Subcutaneous abdominal adipose tissue (tissue), 5 donors: ENCODE measurements around the gene TCIRG1.
A peak's percentile ranks its signal among the peaks of the same experiment; 100 is the strongest.

Source experiments
- H3K27ac ChIP-seq: one replicate; pipeline ENCODE4 v1.7.0; 2013; ENCODE audit warnings: low read depth, mild to moderate bottlenecking, inconsistent platforms, low read length, moderate library complexity
- H3K27me3 ChIP-seq, 5 donors: one replicate each; pipeline ENCODE4 v1.7.0; 2013; ENCODE audit warnings: low read length in 5 of 5, inconsistent platforms in 1 of 5; ENCODE audit not compliant: control insufficient read depth in 5 of 5, insufficient read depth in 4 of 5
- H3K36me3 ChIP-seq, 5 donors: one replicate each; pipeline ENCODE4 v1.7.0; 2013; ENCODE audit warnings: low read length in 5 of 5; ENCODE audit not compliant: control insufficient read depth in 5 of 5, insufficient read depth in 5 of 5
- H3K4me1 ChIP-seq, 5 donors: one replicate each; pipeline ENCODE4 v1.7.0; 2013; ENCODE audit warnings: low read length in 5 of 5, mild to moderate bottlenecking in 3 of 5, moderate library complexity in 1 of 5; ENCODE audit not compliant: control insufficient read depth in 5 of 5, insufficient read depth in 5 of 5
- H3K4me3 ChIP-seq, 5 donors: one replicate each; pipeline ENCODE4 v1.7.0; 2013; ENCODE audit warnings: low read length in 5 of 5, low read depth in 1 of 5
- H3K9ac ChIP-seq, 5 donors: one replicate each; pipeline ENCODE4 v1.7.0; 2013; ENCODE audit warnings: low read length in 5 of 5, mild to moderate bottlenecking in 4 of 5, moderate library complexity in 3 of 5
- H3K9me3 ChIP-seq, 5 donors: one replicate each; pipeline ENCODE4 v1.7.0; 2013; ENCODE audit warnings: low read length in 5 of 5; ENCODE audit not compliant: control insufficient read depth in 5 of 5
- donor health status: healthy.
- donor health status: healthy.
- donor health status: healthy.
- donor health status: healthy.
- donor health status: healthy.

The TCIRG1 gene

DNA sequence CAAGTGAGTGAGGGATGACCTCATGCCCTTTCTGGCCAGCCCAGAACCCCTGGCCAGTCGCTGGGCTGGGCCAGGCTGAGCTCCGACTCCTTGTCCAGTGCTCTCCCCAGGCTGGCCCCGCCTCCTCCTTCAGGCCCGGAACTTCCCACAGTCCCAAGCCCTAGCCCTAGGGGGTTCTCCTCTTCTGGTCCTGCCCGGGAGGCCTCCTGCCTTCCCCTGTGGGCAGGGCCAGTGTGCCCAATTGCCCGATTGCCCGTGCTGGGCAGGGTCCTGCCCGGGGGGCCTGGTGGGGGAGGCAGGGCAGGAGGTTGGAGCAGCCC is 4.2 kb downstream of the TCIRG1 start:
- Histone ChIP-seq H3K36me3 (peaks cover 0 to 53% (median 42%) of the 10 kb centered on the region in 5 donors), H3K9ac (no peak overlapping the region), H3K9me3 (no peaks in the 10 kb centered on the region), H3K4me3 (no peak overlapping the region), H3K27me3 (no peaks in the 10 kb centered on the region), H3K4me1 (peaks cover 0 to 43% (median 37%) of the 10 kb centered on the region in 5 donors), H3K27ac (peak overlapping the region; percentile 41)

GRCh38 chr11:68043349-68044144 is 4.7 kb downstream of the TCIRG1 start:
- H3K36me3 ChIP-seq: peaks cover 0 to 59% (median 45%) of the 10 kb centered on the region in 5 donors
- H3K9me3 ChIP-seq: no peaks in the 10 kb centered on the region
- H3K9ac ChIP-seq: no peak overlapping the region
- H3K4me1 ChIP-seq: peaks cover 0 to 38% (median 31%) of the 10 kb centered on the region in 5 donors
- no peaks in the 10 kb centered on the region for H3K27me3 ChIP-seq
- H3K4me3 ChIP-seq: no peak overlapping the region
- H3K27ac ChIP-seq: peak overlapping the region; percentile 41

DNA sequence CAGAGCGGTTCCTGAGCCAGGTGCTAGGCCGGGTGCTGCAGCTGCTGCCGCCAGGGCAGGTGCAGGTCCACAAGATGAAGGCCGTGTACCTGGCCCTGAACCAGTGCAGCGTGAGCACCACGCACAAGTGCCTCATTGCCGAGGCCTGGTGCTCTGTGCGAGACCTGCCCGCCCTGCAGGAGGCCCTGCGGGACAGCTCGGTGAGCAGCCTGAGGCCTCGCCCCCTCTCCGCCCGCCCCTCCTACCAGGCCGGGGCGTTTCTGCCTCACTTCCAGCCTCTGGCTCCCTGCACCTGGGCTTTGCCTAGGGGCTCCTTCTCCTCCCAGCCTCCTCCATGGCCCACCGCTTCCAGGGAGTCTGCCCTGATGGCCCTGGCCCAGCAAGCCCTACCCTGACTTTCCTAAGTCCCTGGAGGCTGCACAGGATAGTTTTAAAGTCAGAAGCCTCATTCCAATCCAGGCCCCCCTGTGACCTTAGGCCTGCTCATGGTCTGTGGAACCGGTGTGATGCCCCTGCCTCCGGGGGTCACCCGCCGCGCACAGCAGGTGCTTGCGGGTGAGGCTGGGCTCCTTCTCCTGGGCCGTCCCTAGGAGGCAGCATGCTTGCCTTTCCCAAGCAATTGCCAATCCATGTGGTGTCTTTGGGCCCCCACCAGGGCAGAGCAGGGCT is 5.5 kb downstream of the TCIRG1 start:
- H3K36me3 ChIP-seq: peaks cover 0 to 66% (median 52%) of the 10 kb centered on the region in 5 donors
- H3K27ac ChIP-seq: no peak overlapping the region
- no peak overlapping the region for H3K4me3 ChIP-seq
- no peaks in the 10 kb centered on the region for H3K9me3 ChIP-seq
- no peaks in the 10 kb centered on the region for H3K27me3 ChIP-seq
- H3K9ac ChIP-seq: no peak overlapping the region
- H3K4me1 ChIP-seq: peaks cover 0 to 32% (median 24%) of the 10 kb centered on the region in 5 donors

DNA sequence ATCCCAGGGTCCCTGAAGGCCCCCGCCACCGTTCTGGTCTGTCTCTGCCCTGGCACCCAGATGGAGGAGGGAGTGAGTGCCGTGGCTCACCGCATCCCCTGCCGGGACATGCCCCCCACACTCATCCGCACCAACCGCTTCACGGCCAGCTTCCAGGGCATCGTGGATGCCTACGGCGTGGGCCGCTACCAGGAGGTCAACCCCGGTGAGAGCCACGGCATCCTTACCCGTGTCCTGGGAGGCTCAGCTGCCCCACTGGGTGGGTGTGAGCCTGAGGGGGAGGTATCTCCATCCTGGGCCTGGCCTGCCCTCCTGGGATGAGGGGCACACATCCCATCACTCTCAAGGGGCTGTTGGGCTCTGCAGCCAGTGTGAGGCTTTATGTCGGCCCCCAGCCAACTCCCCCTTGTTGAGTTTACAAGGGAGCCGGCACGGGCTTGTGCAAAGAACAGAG is 6.1 kb downstream of the TCIRG1 start:
- H3K9me3 ChIP-seq: no peaks in the 10 kb centered on the region
- no peaks in the 10 kb centered on the region for H3K27me3 ChIP-seq
- H3K4me1 ChIP-seq: peaks cover 0 to 26% (median 18%) of the 10 kb centered on the region in 5 donors
- peaks cover 0 to 73% (median 58%) of the 10 kb centered on the region in 5 donors for H3K36me3 ChIP-seq
- H3K27ac ChIP-seq: no peak overlapping the region
- H3K9ac ChIP-seq: no peak overlapping the region
- H3K4me3 ChIP-seq: no peak overlapping the region

DNA sequence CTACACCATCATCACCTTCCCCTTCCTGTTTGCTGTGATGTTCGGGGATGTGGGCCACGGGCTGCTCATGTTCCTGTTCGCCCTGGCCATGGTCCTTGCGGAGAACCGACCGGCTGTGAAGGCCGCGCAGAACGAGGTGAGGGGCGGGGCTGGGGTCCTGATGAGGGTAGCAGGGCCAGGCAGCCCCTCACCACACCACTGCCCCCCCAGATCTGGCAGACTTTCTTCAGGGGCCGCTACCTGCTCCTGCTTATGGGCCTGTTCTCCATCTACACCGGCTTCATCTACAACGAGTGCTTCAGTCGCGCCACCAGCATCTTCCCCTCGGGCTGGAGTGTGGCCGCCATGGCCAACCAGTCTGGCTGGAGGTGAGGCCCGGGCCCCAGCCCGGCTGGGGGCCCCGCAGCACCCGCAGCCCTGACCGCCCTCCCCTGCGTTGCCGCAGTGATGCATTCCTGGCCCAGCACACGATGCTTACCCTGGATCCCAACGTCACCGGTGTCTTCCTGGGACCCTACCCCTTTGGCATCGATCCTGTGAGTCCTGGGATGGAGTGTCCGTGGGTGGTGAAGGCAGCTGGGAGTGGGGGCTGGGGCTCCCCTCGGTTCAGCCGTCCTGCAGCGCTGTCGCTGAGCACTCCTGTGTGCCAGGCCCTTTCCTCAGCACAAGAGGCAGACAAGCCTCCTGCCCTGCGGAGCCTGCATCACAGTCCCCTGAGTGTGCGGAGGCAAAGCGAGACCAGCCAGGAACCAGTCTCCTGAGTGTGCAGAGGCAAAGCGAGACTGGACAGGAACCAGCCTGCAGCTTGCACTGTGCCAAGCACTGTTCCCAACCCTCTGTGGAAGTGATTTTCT is 8.8 kb downstream of the TCIRG1 start:
- Histone ChIP-seq H3K27me3 (no peaks in the 10 kb centered on the region), H3K27ac (no peak overlapping the region), H3K36me3 (peaks cover 0 to 94% (median 75%) of the 10 kb centered on the region in 5 donors), H3K9ac (no peak overlapping the region), H3K4me3 (no peak overlapping the region), H3K9me3 (no peaks in the 10 kb centered on the region), H3K4me1 (peaks cover 0 to 12% (median 6%) of the 10 kb centered on the region in 5 donors)

DNA sequence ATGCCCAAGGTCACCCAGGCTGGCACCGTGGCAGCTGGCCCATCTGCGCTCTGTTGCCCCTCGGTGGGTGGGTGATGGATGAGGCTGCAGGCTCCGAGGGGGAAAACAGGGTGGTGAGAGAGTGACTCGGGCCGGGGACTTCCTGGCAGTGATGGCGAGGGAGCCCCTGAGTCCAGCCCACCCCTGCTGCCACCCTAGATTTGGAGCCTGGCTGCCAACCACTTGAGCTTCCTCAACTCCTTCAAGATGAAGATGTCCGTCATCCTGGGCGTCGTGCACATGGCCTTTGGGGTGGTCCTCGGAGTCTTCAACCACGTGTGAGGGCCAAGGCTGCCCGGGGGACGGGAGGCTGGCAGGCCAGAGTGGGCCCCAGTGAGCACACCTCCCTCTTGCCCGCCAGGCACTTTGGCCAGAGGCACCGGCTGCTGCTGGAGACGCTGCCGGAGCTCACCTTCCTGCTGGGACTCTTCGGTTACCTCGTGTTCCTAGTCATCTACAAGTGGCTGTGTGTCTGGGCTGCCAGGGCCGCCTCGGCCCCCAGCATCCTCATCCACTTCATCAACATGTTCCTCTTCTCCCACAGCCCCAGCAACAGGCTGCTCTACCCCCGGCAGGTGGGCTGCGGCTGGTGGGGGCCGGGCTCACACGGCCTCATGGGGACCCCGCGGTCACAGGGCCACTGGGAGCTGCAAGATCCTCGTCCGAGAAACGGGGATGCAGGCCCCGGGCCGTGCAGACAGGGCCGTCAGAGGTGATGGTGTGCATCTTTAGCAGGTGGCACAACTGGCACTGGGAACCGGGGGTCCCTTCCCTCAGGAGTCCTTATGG is 10.1 kb downstream of the TCIRG1 start:
- peaks cover 0 to 6% (median 3%) of the 10 kb centered on the region in 5 donors for H3K4me1 ChIP-seq
- no peak overlapping the region for H3K27ac ChIP-seq
- no peaks in the 10 kb centered on the region for H3K27me3 ChIP-seq
- no peak overlapping the region for H3K4me3 ChIP-seq
- H3K9me3 ChIP-seq: no peaks in the 10 kb centered on the region
- no peak overlapping the region for H3K9ac ChIP-seq
- peaks cover 0 to 95% (median 83%) of the 10 kb centered on the region in 5 donors for H3K36me3 ChIP-seq

GRCh38 chr11:68049509-68050370 is 10.9 kb downstream of the TCIRG1 start:
- no peaks in the 10 kb centered on the region for H3K9me3 ChIP-seq
- peaks cover 0 to 6% (median 3%) of the 10 kb centered on the region in 5 donors for H3K4me1 ChIP-seq
- H3K27me3 ChIP-seq: no peaks in the 10 kb centered on the region
- no peak overlapping the region for H3K9ac ChIP-seq
- peaks cover 0 to 86% (median 76%) of the 10 kb centered on the region in 5 donors for H3K36me3 ChIP-seq
- H3K27ac ChIP-seq: no peak overlapping the region
- H3K4me3 ChIP-seq: no peak overlapping the region

- Histone ChIP-seq H3K27ac (no peak overlapping the region), H3K36me3 (peaks cover 0 to 80% (median 70%) of the 10 kb centered on the region in 5 donors), H3K27me3 (no peaks in the 10 kb centered on the region), H3K9ac (no peak overlapping the region), H3K4me3 (no peak overlapping the region), H3K4me1 (peaks cover 0 to 6% (median 3%) of the 10 kb centered on the region in 5 donors), H3K9me3 (no peaks in the 10 kb centered on the region)
Measured at GRCh38 chr11:68050371-68050841, 11.6 kb downstream of the TCIRG1 start.
